ENCODE results near the gene OR52M1. TPM values are rescaled to one million over a fixed set of nuclear protein-coding genes. Genes with fewer than 3 reads are reported as not detected.

OR52M1 gene
- total RNA-seq, 2 experiments from 2014 or later, result not detected

- Mint-ChIP-seq H3K4me1 (no peaks in the 10 kb centered on the region), H3K9me3 (no peaks in the 10 kb centered on the region), H3K27me3 (peaks cover 8% of the 10 kb centered on the region), H3K36me3 (no peaks in the 10 kb centered on the region), H3K4me3 (no peak overlapping the region), H3K27ac (no peak overlapping the region)
- DNase-seq (no peak), ATAC-seq (ENCODE audit: low read depth) (no peak)
- POLR2A ChIA-PET, result no interaction called here
These were observed 44.0 kb downstream of the OR52M1 start for GRCh38 chr11:4589017-4589416.

GRCh38 chr11:4593739-4594138 is 48.7 kb downstream of the OR52M1 start, which contains the start of gene OR52I1:
TSS of gene OR52I1 (plus strand) at chr11:4594039. CDS start at chr11:4594039, 0 bp downstream.
- Mint-ChIP-seq H3K4me1 (no peaks in the 10 kb centered on the region), H3K9me3 (no peaks in the 10 kb centered on the region), H3K36me3 (peaks cover 8% of the 10 kb centered on the region), H3K4me3 (no peak within 1 kb of the TSS), H3K27ac (no peak within 1 kb of the TSS), H3K27me3 (no peaks in the 10 kb centered on the region)
- DNase-seq (no peak), ATAC-seq (ENCODE audit: low read depth) (no peak)
- POLR2A ChIA-PET, result no interaction called here

Other genes with a start within 250 kb of the OR52M1 start
- not detected for gene OR52B4, start 176.8 kb upstream of the OR52M1 start, total RNA-seq
- gene TRIM21, start 151.5 kb upstream of the OR52M1 start, total RNA-seq, result 10 to 100 TPM; 51.6 to 56.4 TPM
- not detected for gene OR52K2, start 95.9 kb upstream of the OR52M1 start, total RNA-seq
- not detected for gene OR52K1, start 62.5 kb upstream of the OR52M1 start, total RNA-seq
- not detected for gene OR52I2, start 36.6 kb downstream of the OR52M1 start, total RNA-seq
- gene OR52I1, start 48.8 kb downstream of the OR52M1 start, total RNA-seq, result not detected
- gene TRIM68, start 63.0 kb downstream of the OR52M1 start, total RNA-seq, result 10 to 100 TPM; 17.7 to 21.4 TPM
- not detected for gene OR51D1, start 92.3 kb downstream of the OR52M1 start, total RNA-seq
- gene OR51E1, start 98.8 kb downstream of the OR52M1 start, total RNA-seq, result not detected
- not detected for gene OR51E2, start 152.7 kb downstream of the OR52M1 start, total RNA-seq
- gene MMP26, start 159.6 kb downstream of the OR52M1 start, total RNA-seq, result not detected
- not detected for gene OR51F1, start 224.7 kb downstream of the OR52M1 start, total RNA-seq

All from activated naive CD8-positive, alpha-beta T cell treated with anti-CD3 and anti-CD28 coated beads, Interleukin-2, amount 10 ng/mL, durations not matched to agents 7 days and 5 days (primary cell).